Activated T-cell treated with anti-CD3 and anti-CD28 coated beads, Interleukin-2, amount 50 U/mL, for 48 hours (primary cell): ENCODE data around the gene SSBP3.
"Not testable (repeated sequence)": the region's sequence is repeated elsewhere in the genome, so short reads cannot be mapped to it uniquely, and the experiment has no call there.

Experiments
- DNase-seq, 2 experiments: peaks; one replicate each; pipeline ENCODE4 v3.0.0-alpha.2; 2020

Gene SSBP3

GRCh38 chr1:54347955-54348699 is 58.1 kb downstream of the SSBP3 start:
- no peak for DNase-seq

- DNase-seq, result no peak
Measured at GRCh38 chr1:54347261-54347954, 58.8 kb downstream of the SSBP3 start.

GRCh38 chr1:54345548-54345947 is 60.6 kb downstream of the SSBP3 start:
- not testable (repeated sequence) for DNase-seq

DNA sequence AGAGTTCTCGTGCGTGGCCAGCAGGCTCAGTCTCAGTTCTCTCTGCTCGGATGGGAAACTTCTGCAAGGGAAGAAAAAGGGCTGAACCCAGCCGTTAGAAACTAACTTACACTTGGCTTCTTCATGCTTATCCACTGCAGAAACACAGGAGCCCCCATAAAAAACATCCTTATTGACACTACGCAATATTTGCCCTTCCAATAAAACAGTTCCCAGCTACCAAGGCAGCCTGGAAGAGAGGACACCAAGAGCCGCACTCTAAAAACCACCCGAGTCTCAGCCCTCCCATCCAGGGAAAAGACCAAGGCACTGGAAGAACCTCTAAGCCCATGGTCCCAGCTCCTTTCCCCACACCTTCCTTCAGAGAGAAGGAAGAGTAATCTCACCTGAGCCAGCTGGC is 61.1 kb downstream of the SSBP3 start:
- no peak for DNase-seq

DNA sequence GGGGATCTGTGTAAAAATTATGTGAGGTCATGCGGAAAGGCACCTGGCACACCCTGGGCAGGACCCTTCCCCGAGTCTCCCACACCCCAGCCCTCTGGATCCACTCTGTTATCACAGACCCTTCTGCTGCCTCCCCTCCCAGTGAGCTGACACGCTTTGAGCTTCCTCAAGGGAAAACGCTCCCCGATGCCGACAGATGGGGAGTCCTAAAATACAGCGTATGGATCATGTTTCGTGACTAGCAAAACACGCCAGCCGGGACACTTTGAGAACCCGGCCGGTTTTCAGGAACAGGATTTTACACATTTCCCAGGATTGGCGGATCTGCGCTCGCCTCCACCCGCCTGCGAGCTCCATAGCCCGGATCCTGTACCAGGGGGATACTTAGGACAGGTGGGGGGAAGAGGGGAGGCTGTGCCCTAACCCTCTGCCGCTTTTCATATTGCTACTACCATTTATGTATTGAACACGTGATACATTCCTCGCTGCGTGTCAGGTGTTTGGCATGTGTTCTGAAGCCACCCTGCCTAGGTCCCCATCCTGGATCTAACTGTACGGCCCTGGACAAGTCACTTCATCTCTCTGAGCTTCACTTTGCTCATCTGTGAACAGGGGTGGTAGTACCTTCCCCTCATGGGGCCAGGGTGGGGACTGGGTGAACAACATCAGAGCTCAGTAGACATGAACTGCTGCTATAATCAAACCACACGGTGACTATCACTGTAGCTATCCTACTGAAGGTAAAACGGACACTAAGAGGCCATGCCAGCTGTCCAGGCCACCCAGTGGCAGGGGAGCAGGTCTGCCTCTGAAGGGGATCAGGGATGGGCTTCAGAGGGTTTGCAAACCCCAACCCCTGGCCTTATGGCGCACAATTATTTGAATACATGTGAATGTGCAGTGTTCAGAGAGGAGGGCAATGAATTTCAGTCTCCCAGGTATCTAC is 63.2 kb downstream of the SSBP3 start:
- no peak for DNase-seq

- DNase-seq, result no peak
Measured at GRCh38 chr1:54342288-54342687, 63.9 kb downstream of the SSBP3 start.

- no peak for DNase-seq
Measured at GRCh38 chr1:54341763-54342162, 64.4 kb downstream of the SSBP3 start.

DNA sequence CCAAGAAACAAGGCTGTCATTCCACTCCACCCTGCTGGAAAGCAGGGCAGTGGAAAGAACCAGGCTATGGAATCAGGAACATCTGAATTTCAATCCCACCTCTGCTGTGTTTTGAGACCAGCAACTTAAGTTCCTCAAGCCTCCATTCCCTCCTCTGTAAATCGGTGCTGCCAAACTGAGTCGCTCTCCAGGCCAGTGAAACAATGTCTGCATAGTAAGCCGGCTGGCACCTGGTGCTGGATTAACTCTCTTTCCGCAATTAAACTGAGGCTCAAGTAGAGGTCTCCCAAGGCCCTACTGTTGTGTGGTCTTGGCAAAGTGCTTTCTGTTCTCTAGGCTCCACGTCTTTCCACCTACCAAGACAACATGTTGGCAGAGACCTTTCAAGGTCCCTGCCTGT is 65.3 kb downstream of the SSBP3 start:
- DNase-seq, result no peak

DNA sequence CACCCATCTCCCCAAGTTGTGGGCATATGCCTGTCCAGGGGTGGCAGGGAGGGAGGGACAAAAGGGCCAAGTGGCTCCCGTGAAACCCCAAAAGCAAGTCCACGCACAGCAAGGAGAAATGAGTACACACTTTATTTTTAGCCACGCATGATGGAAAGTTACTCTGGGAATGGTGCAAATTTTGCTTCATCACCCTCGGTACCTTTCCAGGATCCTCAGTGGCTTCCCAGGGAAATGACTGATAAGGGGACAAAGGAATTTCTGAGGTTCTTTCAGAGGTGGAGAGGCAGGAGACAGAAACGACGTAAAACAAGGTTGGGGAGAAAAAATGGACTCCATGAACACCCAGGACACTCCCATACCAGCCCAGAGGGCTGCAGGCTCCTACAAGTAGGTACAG is 65.8 kb downstream of the SSBP3 start:
- no peak for DNase-seq

GRCh38 chr1:54339126-54339525 is 67.1 kb downstream of the SSBP3 start:
- no peak for DNase-seq

GRCh38 chr1:54338464-54338863 is 67.7 kb downstream of the SSBP3 start:
- no peak for DNase-seq

GRCh38 chr1:54337928-54338327 is 68.3 kb downstream of the SSBP3 start:
- no peak for DNase-seq

DNA sequence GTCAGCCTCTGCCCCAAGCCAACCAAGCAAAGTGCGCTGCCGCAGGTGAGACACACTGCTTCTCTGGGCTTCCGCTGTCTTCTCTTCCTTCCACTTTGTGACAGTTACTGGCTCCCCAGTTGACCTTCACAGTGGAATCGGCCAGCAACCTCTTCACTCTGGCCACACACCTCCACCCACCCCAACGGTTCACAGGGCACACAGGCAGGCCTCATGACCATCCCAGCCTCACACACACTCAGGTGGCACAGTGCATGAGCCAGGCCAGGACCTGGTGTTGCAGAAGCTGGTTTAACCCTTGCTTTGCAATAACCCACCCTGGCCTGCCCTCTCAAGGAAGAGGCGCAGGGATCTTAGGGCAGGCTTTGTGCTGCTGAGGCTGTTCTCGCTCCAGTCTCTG is 69.2 kb downstream of the SSBP3 start:
- no peak for DNase-seq

GRCh38 chr1:54336116-54336515 is 70.1 kb downstream of the SSBP3 start:
- DNase-seq, result no peak

DNA sequence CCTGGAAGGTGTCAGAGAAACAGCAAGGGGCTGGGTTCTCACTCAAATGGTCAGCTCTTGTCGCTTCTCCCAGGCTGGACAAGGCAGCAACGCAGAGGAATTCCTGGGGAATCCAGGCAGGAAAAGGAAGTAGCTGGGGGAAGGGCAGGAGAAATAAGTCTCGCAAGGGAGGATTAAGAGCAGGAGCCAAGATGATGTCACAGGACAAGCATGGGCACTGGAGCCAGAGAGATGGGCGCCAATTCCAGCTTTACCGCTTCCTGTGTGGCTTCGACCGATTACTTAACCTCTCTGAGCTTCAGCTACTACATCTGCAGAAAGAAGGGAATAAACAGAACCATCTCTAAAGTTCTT is 70.5 kb downstream of the SSBP3 start:
- no peak for DNase-seq

- no peak for DNase-seq
Measured at GRCh38 chr1:54335011-54335754, 71.0 kb downstream of the SSBP3 start.

GRCh38 chr1:54332781-54333585 is 73.2 kb downstream of the SSBP3 start:
- DNase-seq, result no peak

DNA sequence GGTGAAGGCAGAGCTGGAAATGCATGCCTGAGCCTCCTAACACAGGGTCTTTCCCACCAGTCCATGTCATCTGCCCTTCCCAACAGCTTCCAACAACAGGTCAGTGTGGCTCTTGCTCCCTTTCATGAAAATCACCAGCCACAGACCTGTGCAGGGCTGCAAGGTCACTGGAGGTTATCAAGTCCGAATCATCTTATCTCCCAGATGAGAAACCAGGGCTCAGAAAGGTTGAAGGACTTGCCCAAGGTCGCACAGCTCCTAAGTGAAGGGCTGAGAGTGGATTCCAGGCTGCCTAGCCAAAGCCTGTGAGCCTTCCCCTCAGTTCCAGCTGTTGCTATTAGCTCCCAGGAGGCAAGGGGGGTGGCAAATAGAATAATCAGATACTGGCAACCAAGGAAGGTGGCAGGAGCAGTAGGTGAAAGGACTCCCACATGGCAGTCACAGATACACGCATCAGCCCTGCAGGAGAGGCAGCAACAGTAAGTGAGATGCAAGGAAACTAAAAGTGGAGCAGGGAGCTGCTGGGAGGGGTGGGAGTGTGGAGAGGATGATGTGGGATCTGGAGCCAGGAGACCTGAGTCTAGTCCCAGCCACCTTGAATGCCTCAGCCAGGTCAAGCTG is 74.2 kb downstream of the SSBP3 start:
- no peak for DNase-seq

DNA sequence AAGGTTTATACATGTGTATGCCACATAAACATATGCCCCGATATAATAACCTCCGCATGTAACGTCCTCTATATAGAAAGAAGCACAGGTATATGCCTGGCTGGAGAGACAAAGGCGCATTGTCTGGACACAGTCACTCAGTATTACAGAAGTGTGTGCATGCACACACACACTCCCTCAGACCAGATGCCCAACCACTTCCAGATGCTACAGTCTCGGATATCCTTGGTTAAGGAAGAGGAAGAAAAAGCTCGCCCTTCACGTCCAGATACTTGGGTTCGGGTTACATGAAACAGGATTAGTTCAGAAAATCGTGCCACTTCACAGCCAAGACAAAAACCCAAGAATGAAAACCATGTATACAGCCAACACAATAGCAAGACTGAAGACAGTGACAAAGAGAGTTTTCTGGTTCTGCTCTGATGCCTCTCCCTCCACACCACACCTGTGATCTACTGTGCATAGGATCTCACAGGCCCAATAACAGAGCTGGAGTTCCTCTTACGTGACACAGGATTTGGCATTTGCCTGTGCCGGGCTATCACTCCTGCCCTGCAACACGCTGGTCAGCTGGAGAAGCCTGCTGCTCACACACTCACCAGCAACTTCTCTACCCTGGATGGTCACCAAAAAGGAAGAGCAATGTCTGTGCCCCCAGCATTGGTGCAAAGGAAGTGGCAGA is 75.0 kb downstream of the SSBP3 start:
- no peak for DNase-seq

- no peak for DNase-seq
Measured at GRCh38 chr1:54329312-54330003, 76.7 kb downstream of the SSBP3 start.
